Esophagus squamous epithelium (tissue), 5 donors: ENCODE data around the gene KIF26B. TPM values are rescaled to one million over a fixed set of nuclear protein-coding genes. Genes with fewer than 3 reads are reported as not detected.

Experiments
- DNase-seq: peaks from one replicate; lab custom pipeline; 2025; lab: John Stamatoyannopoulos, UW
- H3K27ac ChIP-seq, 4 donors: fragments of 200-600 bp; sonication (generic); one replicate each; pipeline ENCODE4 v1.5.1; 2016 to 2019; ENCODE audit warnings: mild to moderate bottlenecking in 1 of 4
- H3K27me3 ChIP-seq, 4 donors: fragments of 200-600 bp; sonication (generic); 1 replicate in 3 of 4; 2 replicates in 1 of 4; pipeline versions ENCODE4 v1.5.1 to v1.6.0; 2017 to 2021; ENCODE audit warnings: antibody characterized with exemption in 1 of 4
- H3K36me3 ChIP-seq, 3 donors: fragments of 200-600 bp; sonication (generic); one replicate each; pipeline ENCODE4 v1.5.1; 2016 to 2019
- H3K4me1 ChIP-seq, 3 donors: fragments of 200-600 bp; sonication (generic); one replicate each; pipeline ENCODE4 v1.5.1; 2017 to 2019
- H3K4me3 ChIP-seq, 4 donors: fragments of 200-600 bp; sonication (generic); 1 replicate in 3 of 4; 2 replicates in 1 of 4; pipeline ENCODE4 v1.5.1; 2016 to 2019; ENCODE audit warnings: mild to moderate bottlenecking in 2 of 4, moderate library complexity in 1 of 4
- H3K9me3 ChIP-seq, 3 donors: fragments of 200-600 bp; sonication (generic); one replicate each; pipeline ENCODE4 v1.5.1; 2016 to 2019
- CTCF ChIP-seq, 6 experiments: fragments of 450-650 bp in 4 of 6; fragments of 200-600 bp in 2 of 6; sonication (generic) in 2 of 6; IDR thresholded peaks; one replicate each; pipeline ENCODE4 v1.5.1; 2016 to 2019; ENCODE audit warnings: antibody characterized with exemption in 6 of 6, mild to moderate bottlenecking in 4 of 6, moderate library complexity in 4 of 6
- POLR2A ChIP-seq, 4 donors: fragments of 450-650 bp; IDR thresholded peaks; one replicate each; pipeline ENCODE4 v1.6.1; 2017; ENCODE audit warnings: antibody characterized with exemption in 4 of 4, mild to moderate bottlenecking in 4 of 4, moderate library complexity in 3 of 4
- WGBS, 2 donors: methylation state at CpG; one replicate each; pipeline ENCODE4 v1.1.5; 2018; 5-methylcytosine and 5-hydroxymethylcytosine counted together
- intact Hi-C: fragments of 100-400 bp; cut with DNase I; formaldehyde crosslinking; loops from one replicate; pipeline ENCODE4 v1.15.0; 2022
- total RNA-seq, 4 donors: library from RNA; depleted of rRNA; stranded (reverse); fragments of >200 nt; gene quantifications; one replicate each; pipeline ENCODE4 v1.1.0, GENCODE V29; 2016
- donor health status: DM: yes; HTN: yes; CAD: no.

KIF26B gene
- total RNA-seq, 4 donors from 2014 or later: 0.23 to 2.7 (median 1.0) TPM

- H3K36me3 ChIP-seq: no peaks in the 10 kb centered on the region
- DNase-seq: no peak
- H3K27me3 ChIP-seq: peaks cover 0 to 23% (median 0%) of the 10 kb centered on the region in 4 donors
- TF ChIP-seq POLR2A (IDR thresholded peaks at IDR 0.05) (no peak), CTCF (IDR thresholded peaks at IDR 0.05) (no peak)
- intact Hi-C loops: no loop called here
- WGBS, 2 donors: 84% methylated on average over 7 of the region's 7 CpGs
- peaks cover 0 to 9% (median 5%) of the 10 kb centered on the region in 3 donors for H3K4me1 ChIP-seq
- no peak overlapping the region for H3K27ac ChIP-seq
- H3K9me3 ChIP-seq: no peaks in the 10 kb centered on the region
- no peak overlapping the region for H3K4me3 ChIP-seq
Measured at GRCh38 chr1:245168906-245169305, 14.1 kb downstream of the KIF26B start.

GRCh38 chr1:245169376-245169775, 14.6 kb downstream of the KIF26B start:
- TF ChIP-seq POLR2A (IDR thresholded peaks at IDR 0.05) (no peak), CTCF (IDR thresholded peaks at IDR 0.05) (no peak)
- no peak overlapping the region for H3K27ac ChIP-seq
- H3K4me1 ChIP-seq: peaks cover 0 to 9% (median 5%) of the 10 kb centered on the region in 3 donors
- no peak for DNase-seq
- H3K27me3 ChIP-seq: peaks cover 0 to 23% (median 0%) of the 10 kb centered on the region in 4 donors
- no peaks in the 10 kb centered on the region for H3K9me3 ChIP-seq
- intact Hi-C loops: no loop called here
- no peak overlapping the region for H3K4me3 ChIP-seq
- no peaks in the 10 kb centered on the region for H3K36me3 ChIP-seq
- WGBS, 2 donors: 60 to 92% methylated on average over 2 to 5 of the region's 7 CpGs

GRCh38 chr1:245172026-245172425, 17.2 kb downstream of the KIF26B start:
- Histone ChIP-seq H3K27me3 (peaks cover 0 to 6% (median 0%) of the 10 kb centered on the region in 4 donors), H3K9me3 (no peaks in the 10 kb centered on the region), H3K4me3 (no peak overlapping the region), H3K4me1 (peaks cover 0 to 5% (median 0%) of the 10 kb centered on the region in 3 donors), H3K36me3 (no peaks in the 10 kb centered on the region), H3K27ac (no peak overlapping the region)
- no peak for TF ChIP-seq POLR2A (IDR thresholded peaks at IDR 0.05)
- TF ChIP-seq CTCF (IDR thresholded peaks at IDR 0.05): no peak
- intact Hi-C loops: no loop called here
- whole genome bisulfite sequencing, 2 donors: 33 to 44% methylated on average over 3 to 7 of the region's 7 CpGs
- DNase-seq: no peak

GRCh38 chr1:245172829-245173228, 18.0 kb downstream of the KIF26B start:
- Histone ChIP-seq H3K27ac (no peak overlapping the region), H3K36me3 (no peaks in the 10 kb centered on the region), H3K4me1 (peaks cover 0 to 5% (median 0%) of the 10 kb centered on the region in 3 donors), H3K27me3 (peaks cover 0 to 2% (median 0%) of the 10 kb centered on the region in 4 donors), H3K4me3 (no peak overlapping the region), H3K9me3 (no peaks in the 10 kb centered on the region)
- WGBS, 2 donors: 89 to 90% methylated on average over 2 of the region's 2 CpGs
- DNase-seq: no peak
- intact Hi-C loops: no loop called here
- TF ChIP-seq CTCF (IDR thresholded peaks at IDR 0.05): no peak
- TF ChIP-seq POLR2A (IDR thresholded peaks at IDR 0.05): no peak

GRCh38 chr1:245173446-245174211, 18.8 kb downstream of the KIF26B start:
- intact Hi-C loops: no loop called here
- whole genome bisulfite sequencing, 2 donors: 46 to 54% methylated on average over 16 to 21 of the region's 21 CpGs
- H3K27ac ChIP-seq: no peak overlapping the region
- TF ChIP-seq POLR2A (IDR thresholded peaks at IDR 0.05) (no peak), CTCF (IDR thresholded peaks at IDR 0.05) (no peak)
- peaks cover 0 to 5% (median 0%) of the 10 kb centered on the region in 3 donors for H3K4me1 ChIP-seq
- DNase-seq: no peak
- no peaks in the 10 kb centered on the region for H3K36me3 ChIP-seq
- no peaks in the 10 kb centered on the region for H3K27me3 ChIP-seq
- H3K9me3 ChIP-seq: no peaks in the 10 kb centered on the region
- no peak overlapping the region for H3K4me3 ChIP-seq
